ENCODE measurements around the gene GLDN.

GRCh38 chr15:51368307-51368706 is 26.9 kb downstream of the GLDN start:
- no peak for TF ChIP-seq CTCF (IDR thresholded peaks at IDR 0.05)
- no peak for TF ChIP-seq POLR2A (IDR thresholded peaks at IDR 0.05)

Measured in thyroid gland (tissue), 4 donors.